SU-DHL-6 (cell line): ENCODE results near the gene RILPL2.

Experiments
- CTCF ChIP-seq: fragments of 200-600 bp; sonication (generic); IDR thresholded peaks from one replicate; pipeline ENCODE4 v1.5.1; 2017; ENCODE audit warnings: antibody characterized with exemption, mild to moderate bottlenecking, low read length, moderate library complexity; ENCODE audit not compliant: insufficient read depth, poor library complexity, severe bottlenecking
- EZH2phosphoT487 ChIP-seq: fragments of 200-600 bp; sonication (generic), shearing (Covaris generic); conservative IDR thresholded peaks from 2 replicates; pipeline ENCODE4 v1.6.1; 2018; ENCODE audit warnings: mild to moderate bottlenecking, antibody characterized with exemption, low read length, moderate library complexity, mixed read lengths

GRCh38 chr12:123449249-123449733 lies 12.8 kb upstream of the RILPL2 start:
- TF ChIP-seq CTCF (no peak), EZH2phosphoT487 (no peak)
